ENCODE results near the gene CAPG. TPM values are rescaled to one million over a fixed set of nuclear protein-coding genes. Genes with fewer than 3 reads are reported as not detected.
"Not testable (repeated sequence)": the region's sequence is repeated elsewhere in the genome, so short reads cannot be mapped to it uniquely, and the experiment has no call there.

CAPG gene
- total RNA-seq, 2 experiments from 2014 or later = 263 to 279 TPM

GRCh38 chr2:85425588-85425987, 15.4 kb upstream of the CAPG start:
- POLR2A ChIA-PET = interaction anchor here (1.3 kb wide), 1 partner anchor 113 kb away, joined by 3 read pairs; the partner anchor contains the start of gene MAT2A
- Mint-ChIP-seq H3K4me1 (peaks cover 18% of the 10 kb centered on the region), H3K4me3 (no peak overlapping the region), H3K27ac (no peak overlapping the region), H3K36me3 (no peaks in the 10 kb centered on the region), H3K9me3 (no peaks in the 10 kb centered on the region), H3K27me3 (no peaks in the 10 kb centered on the region)
- DNase-seq (no peak), ATAC-seq (ENCODE audit: low read depth) (no peak)

- ATAC-seq (ENCODE audit: low read depth) (no peak), DNase-seq (no peak)
- Mint-ChIP-seq H3K9me3 (no peaks in the 10 kb centered on the region), H3K27ac (no peak overlapping the region), H3K4me3 (no peak overlapping the region), H3K36me3 (no peaks in the 10 kb centered on the region), H3K27me3 (no peaks in the 10 kb centered on the region), H3K4me1 (peaks cover 28% of the 10 kb centered on the region)
- POLR2A ChIA-PET = interaction anchor here (1.1 to 6.7 kb wide), 2 partner anchors 97 to 117 kb away, joined by 3 to 113 read pairs; partner anchors contain the start of gene MAT2A
Measured at GRCh38 chr2:85423525-85423924, 13.4 kb upstream of the CAPG start.

GRCh38 chr2:85422072-85422457, 11.9 kb upstream of the CAPG start:
- DNase-seq = no peak
- POLR2A ChIA-PET = interaction anchor here (4.4 to 6.7 kb wide), 2 partner anchors 119 to 129 kb away, joined by 67 to 113 read pairs; partner anchors contain the start of gene MAT2A
- peak overlapping the region; percentile 47 for H3K27ac Mint-ChIP-seq
- no peaks in the 10 kb centered on the region for H3K9me3 Mint-ChIP-seq
- no peaks in the 10 kb centered on the region for H3K27me3 Mint-ChIP-seq
- no peaks in the 10 kb centered on the region for H3K36me3 Mint-ChIP-seq
- peaks cover 28% of the 10 kb centered on the region for H3K4me1 Mint-ChIP-seq
- no peak overlapping the region for H3K4me3 Mint-ChIP-seq
- no peak for ATAC-seq (ENCODE audit: low read depth)

GRCh38 chr2:85421260-85422071, 11.3 kb upstream of the CAPG start:
- peak overlapping the region; percentile 87 for H3K27ac Mint-ChIP-seq
- H3K36me3 Mint-ChIP-seq = no peaks in the 10 kb centered on the region
- no peaks in the 10 kb centered on the region for H3K9me3 Mint-ChIP-seq
- DNase-seq (no peak), ATAC-seq (ENCODE audit: low read depth) (no peak)
- no peaks in the 10 kb centered on the region for H3K27me3 Mint-ChIP-seq
- H3K4me3 Mint-ChIP-seq = no peak overlapping the region
- POLR2A ChIA-PET = interaction anchor here (0.9 to 6.7 kb wide), 4 partner anchors 13 to 130 kb away, joined by 5 to 113 read pairs (median 56); partner anchors contain the start of genes CAPG and MAT2A
- H3K4me1 Mint-ChIP-seq = peaks cover 28% of the 10 kb centered on the region

GRCh38 chr2:85420536-85421259, 10.5 kb upstream of the CAPG start:
- H3K9me3 Mint-ChIP-seq = no peaks in the 10 kb centered on the region
- POLR2A ChIA-PET = interaction anchor here (0.8 to 6.7 kb wide), 10 partner anchors 11 to 176 kb away, joined by 3 to 113 read pairs (median 12); partner anchors contain the start of genes CAPG, ELMOD3, MAT2A and RETSAT
- H3K4me3 Mint-ChIP-seq = peak overlapping the region; percentile 73

GRCh38 chr2:85419009-85419675, 9.0 kb upstream of the CAPG start:
- POLR2A ChIA-PET = interaction anchor here (0.5 to 6.7 kb wide), 23 partner anchors 11 to 401 kb away, joined by 3 to 113 read pairs (median 6); partner anchors contain the start of genes CAPG, ELMOD3, GGCX and MAT2A
- Mint-ChIP-seq H3K4me3 (peak overlapping the region; percentile 99), H3K27me3 (no peaks in the 10 kb centered on the region), H3K9me3 (no peaks in the 10 kb centered on the region), H3K36me3 (no peaks in the 10 kb centered on the region), H3K27ac (peak overlapping the region; percentile 100), H3K4me1 (peaks cover 36% of the 10 kb centered on the region)
- peak; percentile 56 for DNase-seq
- no peak for ATAC-seq (ENCODE audit: low read depth)

More at GRCh38 chr2:85420536-85421259, 10.5 kb upstream of the CAPG start:
- Mint-ChIP-seq H3K27ac (peak overlapping the region; percentile 87), H3K27me3 (no peaks in the 10 kb centered on the region), H3K4me1 (peaks cover 26% of the 10 kb centered on the region), H3K36me3 (no peaks in the 10 kb centered on the region)
- DNase-seq = peak; percentile 95
- ATAC-seq (ENCODE audit: low read depth) = peak; percentile 55

GRCh38 chr2:85418132-85419008, 8.2 kb upstream of the CAPG start, which contains the start of gene SH2D6:
Gene SH2D6, plus strand, starts transcription at chr2:85418714. Its CDS starts 10,752 bp downstream, at chr2:85429466.
- Mint-ChIP-seq H3K9me3 (no peaks in the 10 kb centered on the region), H3K4me1 (peaks cover 36% of the 10 kb centered on the region), H3K27ac (peak within 1 kb of the TSS; percentile 100), H3K27me3 (peaks cover 3% of the 10 kb centered on the region), H3K4me3 (peak within 1 kb of the TSS; percentile 99), H3K36me3 (no peaks in the 10 kb centered on the region)
- peak; percentile 90 for DNase-seq
- POLR2A ChIA-PET = interaction anchor here (0.5 to 6.7 kb wide), 20 partner anchors 10 to 400 kb away, joined by 3 to 113 read pairs (median 6); partner anchors contain the start of genes CAPG, ELMOD3, GGCX and MAT2A
- peak; percentile 82 for ATAC-seq (ENCODE audit: low read depth)

- Mint-ChIP-seq H3K27ac (no peak overlapping the region), H3K9me3 (no peaks in the 10 kb centered on the region), H3K4me3 (no peak overlapping the region), H3K27me3 (peaks cover 4% of the 10 kb centered on the region), H3K4me1 (peaks cover 41% of the 10 kb centered on the region), H3K36me3 (no peaks in the 10 kb centered on the region)
- DNase-seq (no peak), ATAC-seq (ENCODE audit: low read depth) (no peak)
- POLR2A ChIA-PET = interaction anchor here (1.0 kb wide), 1 partner anchor 220 kb away, joined by 3 read pairs; no protein-coding TSS in a partner anchor
Measured at GRCh38 chr2:85415980-85416650, 5.9 kb upstream of the CAPG start.

GRCh38 chr2:85414761-85415553, 4.8 kb upstream of the CAPG start:
- Mint-ChIP-seq H3K36me3 (no peaks in the 10 kb centered on the region), H3K9me3 (no peaks in the 10 kb centered on the region), H3K27ac (no peak overlapping the region), H3K4me1 (peaks cover 43% of the 10 kb centered on the region), H3K4me3 (no peak overlapping the region), H3K27me3 (peaks cover 4% of the 10 kb centered on the region)
- DNase-seq (no peak), ATAC-seq (ENCODE audit: low read depth) (no peak)
- POLR2A ChIA-PET = interaction anchor here (0.7 to 1.2 kb wide), 3 partner anchors 13 to 142 kb away, joined by 3 to 11 read pairs (median 3); partner anchors contain the start of gene MAT2A

GRCh38 chr2:85414421-85414759, 4.2 kb upstream of the CAPG start:
- H3K36me3 Mint-ChIP-seq = not testable (repeated sequence)
- POLR2A ChIA-PET = interaction anchor here (0.7 to 1.2 kb wide), 4 partner anchors 13 to 181 kb away, joined by 3 to 11 read pairs (median 4); partner anchors contain the start of gene MAT2A

More at GRCh38 chr2:85414421-85414759, 4.2 kb upstream of the CAPG start:
- not testable (repeated sequence) for DNase-seq; H3K9me3 Mint-ChIP-seq; H3K27ac Mint-ChIP-seq; H3K4me3 Mint-ChIP-seq; ATAC-seq (ENCODE audit: low read depth); H3K27me3 Mint-ChIP-seq
- peaks cover 42% of the 10 kb centered on the region for H3K4me1 Mint-ChIP-seq
